ENCODE results near the gene SYDE2. TPM values are rescaled to one million over a fixed set of nuclear protein-coding genes. Genes with fewer than 3 reads are reported as not detected.

Gene SYDE2
- total and polyA plus RNA-seq, 2 donors (not counting 1 experiment from before 2014, with no cell fraction given), result 0.25 to 0.89 TPM

GRCh38 chr1:85118751-85119150, 82.1 kb downstream of the SYDE2 start:
- Mint-ChIP-seq H3K27ac (no peak overlapping the region), H3K4me3 (no peak overlapping the region), H3K27me3 (peaks cover 14% of the 10 kb centered on the region), H3K9me3 (ENCODE audit: insufficient read depth) (no peaks in the 10 kb centered on the region), H3K4me1 (no peaks in the 10 kb centered on the region)
- WGBS (ENCODE audit: insufficient coverage), result no CpG with 5 or more reads among the region's 1 CpG
- DNase-seq (no peak), ATAC-seq (ENCODE audit: low read depth) (no peak)
- Histone ChIP-seq H3K27me3 (replicated peaks in 1 of 4; ENCODE audit: control extremely low read depth in 1 of 4, control insufficient read depth in 3 of 4, insufficient read depth in 4 of 4, low read length in 3 of 4) (no peaks in the 10 kb centered on the region), H3K79me2 (ENCODE audit: control insufficient read depth, insufficient read depth, low read length) (no peaks in the 10 kb centered on the region), H3K9ac (ENCODE audit: low read length) (no peak overlapping the region), H2AFZ (ENCODE audit: insufficient read depth, low read depth, low read length, poor library complexity, severe bottlenecking) (no peak overlapping the region), H4K20me1 (ENCODE audit: control insufficient read depth, insufficient read depth, low read length, poor library complexity, severe bottlenecking) (no peaks in the 10 kb centered on the region), H3K4me2 (replicated peaks; ENCODE audit: low read depth, low read length, poor library complexity, severe bottlenecking) (no peak overlapping the region), H3K4me1 (ENCODE audit: control insufficient read depth in 2 of 2, insufficient read depth in 2 of 2, low read length in 2 of 2) (no peaks in the 10 kb centered on the region), H3K27ac (ENCODE audit: low read length in 2 of 2) (no peak overlapping the region), H3K9me3 (ENCODE audit: control extremely low read depth in 1 of 3, control insufficient read depth in 2 of 3, insufficient read depth in 1 of 3, low read length in 2 of 3) (no peaks in the 10 kb centered on the region), H3K4me3 (ENCODE audit: control extremely low read depth in 1 of 5, extremely low read depth in 1 of 5, insufficient read depth in 1 of 5, low read depth in 2 of 5, low read length in 4 of 5) (no peak overlapping the region), H3K36me3 (replicated peaks in 1 of 2; ENCODE audit: control extremely low read depth in 1 of 2, control insufficient read depth in 1 of 2, extremely low read depth in 1 of 2, insufficient read depth in 2 of 2, low read length in 1 of 2) (no peaks in the 10 kb centered on the region)
- CTCF ChIA-PET, result no interaction called here
- POLR2A ChIA-PET, result no interaction called here
- TF ChIP-seq EZH2 (IDR thresholded peaks at IDR 0.05; ENCODE audit: borderline replicate concordance, insufficient read depth, low read depth, low read length, poor library complexity, severe bottlenecking) (no peak), CTCF (IDR thresholded peaks at IDR 0.05) (no peak)
- intact Hi-C loops (cut with micrococcal nuclease), result no loop called here

- Mint-ChIP-seq H3K4me3 (no peak overlapping the region), H3K4me1 (no peaks in the 10 kb centered on the region), H3K27ac (no peak overlapping the region), H3K27me3 (peaks cover 14% of the 10 kb centered on the region), H3K9me3 (ENCODE audit: insufficient read depth) (no peaks in the 10 kb centered on the region)
- ChIA-PET POLR2A (no interaction called here), CTCF (no interaction called here)
- Histone ChIP-seq H2AFZ (ENCODE audit: insufficient read depth, low read depth, low read length, poor library complexity, severe bottlenecking) (no peak overlapping the region), H3K4me2 (replicated peaks; ENCODE audit: low read depth, low read length, poor library complexity, severe bottlenecking) (no peak overlapping the region), H3K4me1 (ENCODE audit: control insufficient read depth in 2 of 2, insufficient read depth in 2 of 2, low read length in 2 of 2) (no peaks in the 10 kb centered on the region), H3K9me3 (ENCODE audit: control extremely low read depth in 1 of 3, control insufficient read depth in 2 of 3, insufficient read depth in 1 of 3, low read length in 2 of 3) (no peaks in the 10 kb centered on the region), H3K79me2 (ENCODE audit: control insufficient read depth, insufficient read depth, low read length) (no peaks in the 10 kb centered on the region), H3K27me3 (replicated peaks in 1 of 4; ENCODE audit: control extremely low read depth in 1 of 4, control insufficient read depth in 3 of 4, insufficient read depth in 4 of 4, low read length in 3 of 4) (no peaks in the 10 kb centered on the region), H3K36me3 (replicated peaks in 1 of 2; ENCODE audit: control extremely low read depth in 1 of 2, control insufficient read depth in 1 of 2, extremely low read depth in 1 of 2, insufficient read depth in 2 of 2, low read length in 1 of 2) (no peaks in the 10 kb centered on the region), H3K27ac (ENCODE audit: low read length in 2 of 2) (no peak overlapping the region), H3K4me3 (ENCODE audit: control extremely low read depth in 1 of 5, extremely low read depth in 1 of 5, insufficient read depth in 1 of 5, low read depth in 2 of 5, low read length in 4 of 5) (no peak overlapping the region), H4K20me1 (ENCODE audit: control insufficient read depth, insufficient read depth, low read length, poor library complexity, severe bottlenecking) (no peaks in the 10 kb centered on the region), H3K9ac (ENCODE audit: low read length) (no peak overlapping the region)
- no peak for ATAC-seq (ENCODE audit: low read depth)
- no peak for DNase-seq
- no peak for TF ChIP-seq EZH2 (IDR thresholded peaks at IDR 0.05; ENCODE audit: borderline replicate concordance, insufficient read depth, low read depth, low read length, poor library complexity, severe bottlenecking)
- no peak for TF ChIP-seq CTCF (IDR thresholded peaks at IDR 0.05)
- intact Hi-C loops (cut with micrococcal nuclease), result no loop called here
These were observed 84.0 kb downstream of the SYDE2 start for GRCh38 chr1:85116856-85117255.

Measured in B cell (primary cell).